ENCODE results near the gene WFIKKN1.

DNA sequence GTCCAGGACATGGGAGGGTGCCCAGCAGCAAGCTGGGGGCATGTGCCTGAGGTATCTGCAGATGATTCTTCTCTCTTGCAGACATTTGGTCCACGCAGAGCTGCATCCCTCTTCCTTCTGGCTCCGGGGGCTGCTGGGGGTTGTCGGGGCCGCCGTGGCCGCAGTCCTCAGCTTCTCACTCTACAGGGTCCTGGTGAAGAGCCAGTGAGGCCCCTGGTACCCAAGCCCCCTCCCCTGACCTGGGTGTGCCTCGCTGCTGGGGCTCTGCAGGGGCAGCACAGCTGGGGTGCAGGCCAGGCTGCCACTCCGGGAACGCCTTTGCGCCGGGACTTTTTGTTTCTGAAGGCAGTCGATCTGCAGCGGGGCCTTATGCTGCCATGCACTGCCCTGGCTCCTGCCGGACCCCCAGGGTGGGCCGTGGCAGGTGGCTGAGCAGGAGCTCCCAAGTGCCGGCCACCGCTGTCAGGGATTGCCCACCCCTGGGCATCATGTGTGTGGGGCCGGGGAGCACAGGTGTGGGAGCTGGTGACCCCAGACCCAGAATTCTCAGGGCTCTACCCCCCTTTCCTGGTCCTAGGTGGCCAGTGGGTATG, 42.7 kb downstream of the WFIKKN1 start:
- TF ChIP-seq, protein P1, sequence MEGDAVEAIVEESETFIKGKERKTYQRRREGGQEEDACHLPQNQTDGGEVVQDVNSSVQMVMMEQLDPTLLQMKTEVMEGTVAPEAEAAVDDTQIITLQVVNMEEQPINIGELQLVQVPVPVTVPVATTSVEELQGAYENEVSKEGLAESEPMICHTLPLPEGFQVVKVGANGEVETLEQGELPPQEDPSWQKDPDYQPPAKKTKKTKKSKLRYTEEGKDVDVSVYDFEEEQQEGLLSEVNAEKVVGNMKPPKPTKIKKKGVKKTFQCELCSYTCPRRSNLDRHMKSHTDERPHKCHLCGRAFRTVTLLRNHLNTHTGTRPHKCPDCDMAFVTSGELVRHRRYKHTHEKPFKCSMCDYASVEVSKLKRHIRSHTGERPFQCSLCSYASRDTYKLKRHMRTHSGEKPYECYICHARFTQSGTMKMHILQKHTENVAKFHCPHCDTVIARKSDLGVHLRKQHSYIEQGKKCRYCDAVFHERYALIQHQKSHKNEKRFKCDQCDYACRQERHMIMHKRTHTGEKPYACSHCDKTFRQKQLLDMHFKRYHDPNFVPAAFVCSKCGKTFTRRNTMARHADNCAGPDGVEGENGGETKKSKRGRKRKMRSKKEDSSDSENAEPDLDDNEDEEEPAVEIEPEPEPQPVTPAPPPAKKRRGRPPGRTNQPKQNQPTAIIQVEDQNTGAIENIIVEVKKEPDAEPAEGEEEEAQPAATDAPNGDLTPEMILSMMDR (IDR thresholded peaks at IDR 0.05) = no peak
- TF ChIP-seq POLR2AphosphoS5 (IDR thresholded peaks at IDR 0.05) = no peak
- no peak for TF ChIP-seq POLR2A (IDR thresholded peaks at IDR 0.05)
- no peak for TF ChIP-seq EP300 (IDR thresholded peaks at IDR 0.05; ENCODE audit: low read depth)
